SH-SY5Y (cell line): ENCODE data around the gene TAS1R2.

Experiments
- GATA2 ChIP-seq: IDR thresholded peaks from 2 replicates; pipeline ENCODE4 v1.6.1; 2011; ENCODE audit warnings: mild to moderate bottlenecking, low read depth, low read length
- GATA3 ChIP-seq: IDR thresholded peaks from 2 replicates; pipeline ENCODE4 v1.6.1; 2011; ENCODE audit warnings: low read depth, mild to moderate bottlenecking, low read length, moderate library complexity

DNA sequence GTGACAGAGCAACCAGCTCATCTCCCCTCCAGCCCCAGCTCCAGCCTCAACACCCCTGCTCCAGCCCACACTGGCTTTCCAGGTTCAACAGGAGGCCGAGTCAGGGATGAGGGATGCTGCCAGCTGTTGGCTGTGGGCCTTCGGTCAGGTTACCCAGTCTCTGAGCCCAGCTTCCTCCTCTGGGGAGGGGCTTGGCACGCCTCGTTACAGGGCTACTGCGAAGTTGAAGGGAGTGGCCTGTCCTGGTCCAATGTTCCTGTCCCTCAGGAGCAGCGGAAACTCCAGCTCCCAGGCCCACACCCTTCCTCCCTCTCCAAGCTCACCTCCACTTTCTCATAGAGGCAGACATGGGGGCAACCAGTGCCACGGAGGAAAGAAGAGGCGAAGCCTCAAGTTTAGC, 15.1 kb upstream of the TAS1R2 start:
- TF ChIP-seq GATA2 (no peak), GATA3 (no peak)
